Heart left ventricle (tissue), 13 donors: ENCODE data around the gene MTFR2.

ENCODE experiments used
- CTCF ChIP-seq, 12 donors: fragments of 200-600 bp; sonication (generic) in 4 of 12; IDR thresholded peaks; one replicate each; pipeline versions ENCODE4 v1.5.0 to v1.8.0; 2018 to 2022; ENCODE audit warnings: antibody characterized with exemption in 12 of 12, mild to moderate bottlenecking in 5 of 12
- POLR2A ChIP-seq, 2 donors: fragments of 450-650 bp; IDR thresholded peaks; one replicate each; pipeline ENCODE4 v1.6.1; 2017; ENCODE audit warnings: antibody characterized with exemption in 2 of 2, mild to moderate bottlenecking in 2 of 2, moderate library complexity in 2 of 2
- donor health status: ischemic (EF 13 %, LVEDD 7.1; RV severe dilation, severe dysfunction).
- donor health status: DM: no; HTN: yes; CAD: no.
- donor health status: DM: no; HTN: no; CAD: no.
- donor health status: ischemic (EF 25% LVEDD 6.9; RV normal size, moderate dysfunction).
- donor health status: ischemic (EF 25% LVEDD 5.7; RV mildly dilated, moderate dysfunction).
- donor health status: ischemic (EF 35%, LVEDD 5.7; RV mildly dilated, moderate dysfunction).
- donor health status: nonischemic (EF 11% LVEDD 7.7; RV severe dilation, severe dysfunction).
- donor health status: DM: yes; HTN: yes; CAD: no.
- donor health status: PGD.
- donor health status: ischemic (EF 29% LVEDD 5.4; RV normal size, mild dysfunction).
- donor health status: nonischemic (EF 23%, LVEDD 6.1; RV moderate dilation, normal function).

- TF ChIP-seq CTCF (IDR thresholded peaks at IDR 0.05), result no peak
- no peak for TF ChIP-seq POLR2A (IDR thresholded peaks at IDR 0.05)
Observed at GRCh38 chr6:136253734-136254133, 3.6 kb upstream of the MTFR2 start.
